ENCODE measurements around the gene SLC16A5.
A peak's percentile ranks its signal among the peaks of the same experiment; 100 is the strongest.
"Not testable (repeated sequence)": the region's sequence is repeated elsewhere in the genome, so short reads cannot be mapped to it uniquely, and the experiment has no call there.

The SLC16A5 gene

GRCh38 chr17:75126954-75127353 lies 39.2 kb downstream of the SLC16A5 start:
- DNase-seq (ENCODE audit: low read depth): no peak
- TF ChIP-seq CTCF (conservative IDR thresholded peaks at IDR 0.05; ENCODE audit: low read depth, low read length): no peak
- H3K4me3 ChIP-seq (ENCODE audit: low read length): no peak overlapping the region

- DNase-seq (ENCODE audit: low read depth); H3K4me3 ChIP-seq (ENCODE audit: low read length): not testable (repeated sequence)
Measured at GRCh38 chr17:75127936-75128335, 40.2 kb downstream of the SLC16A5 start.

- DNase-seq (ENCODE audit: low read depth): no peak
- no peak for TF ChIP-seq CTCF (conservative IDR thresholded peaks at IDR 0.05; ENCODE audit: low read depth, low read length)
- H3K4me3 ChIP-seq (ENCODE audit: low read length): no peak overlapping the region
Measured at GRCh38 chr17:75128694-75129505, 41.1 kb downstream of the SLC16A5 start.

GRCh38 chr17:75129576-75129975 lies 41.8 kb downstream of the SLC16A5 start:
- no peak overlapping the region for H3K4me3 ChIP-seq (ENCODE audit: low read length)
- no peak for DNase-seq (ENCODE audit: low read depth)
- no peak for TF ChIP-seq CTCF (conservative IDR thresholded peaks at IDR 0.05; ENCODE audit: low read depth, low read length)

GRCh38 chr17:75130059-75130631 lies 42.4 kb downstream of the SLC16A5 start:
- TF ChIP-seq CTCF (conservative IDR thresholded peaks at IDR 0.05; ENCODE audit: low read depth, low read length): no peak
- peak overlapping the region; percentile 73 for H3K4me3 ChIP-seq (ENCODE audit: low read length)
- no peak for DNase-seq (ENCODE audit: low read depth)

- TF ChIP-seq CTCF (conservative IDR thresholded peaks at IDR 0.05; ENCODE audit: low read depth, low read length): peak; percentile 73
- peak overlapping the region; percentile 73 for H3K4me3 ChIP-seq (ENCODE audit: low read length)
- DNase-seq (ENCODE audit: low read depth): no peak
Measured at GRCh38 chr17:75130632-75131277, 43.0 kb downstream of the SLC16A5 start.

GRCh38 chr17:75131278-75132017 lies 43.7 kb downstream of the SLC16A5 start, which contains the start of gene NT5C:
Gene NT5C, minus strand, starts transcription at chr17:75131742. Its CDS starts 35 bp downstream, at chr17:75131707.
- no peak for DNase-seq (ENCODE audit: low read depth)
- peak within 1 kb of the TSS; percentile 73 for H3K4me3 ChIP-seq (ENCODE audit: low read length)
- TF ChIP-seq CTCF (conservative IDR thresholded peaks at IDR 0.05; ENCODE audit: low read depth, low read length): peak; percentile 60

GRCh38 chr17:75132018-75133000 lies 44.6 kb downstream of the SLC16A5 start:
- peak overlapping the region; percentile 73 for H3K4me3 ChIP-seq (ENCODE audit: low read length)
- not testable (repeated sequence) for DNase-seq (ENCODE audit: low read depth)

Measured in retinal pigment epithelial cell (primary cell).